Germinal center (tissue), 1 donor: Measurements from ENCODE around the gene NFE2.
A peak's percentile ranks its signal among the peaks of the same experiment; 100 is the strongest.
"Not testable (repeated sequence)": the region's sequence is repeated elsewhere in the genome, so short reads cannot be mapped to it uniquely, and the experiment has no call there.

ENCODE experiments used
- DNase-seq: peaks from one replicate; pipeline ENCODE4 v3.0.0; 2012; ENCODE audit warnings: mixed read lengths, low spot score

NFE2 gene

GRCh38 chr12:54306925-54307741, 6.3 kb upstream of the NFE2 start:
- no peak for DNase-seq

- DNase-seq = peak; percentile 29
Observed at GRCh38 chr12:54304187-54304810, 3.5 kb upstream of the NFE2 start.

GRCh38 chr12:54303640-54304039, 2.8 kb upstream of the NFE2 start:
- DNase-seq = no peak

- DNase-seq = no peak
Observed at GRCh38 chr12:54301428-54302048, 723 bp upstream of the NFE2 start.

- DNase-seq = no peak
Observed at GRCh38 chr12:54300225-54300731, 537 bp downstream of the NFE2 start.

- DNase-seq = no peak
Observed at GRCh38 chr12:54299515-54300224, 1.1 kb downstream of the NFE2 start.

- DNase-seq = no peak
Observed at GRCh38 chr12:54298904-54299303, 1.9 kb downstream of the NFE2 start.

GRCh38 chr12:54296393-54297099, 4.3 kb downstream of the NFE2 start:
- DNase-seq = no peak

- no peak for DNase-seq
Observed at GRCh38 chr12:54294953-54295566, 5.8 kb downstream of the NFE2 start.

GRCh38 chr12:54294152-54294952, 6.5 kb downstream of the NFE2 start:
- peak; percentile 61 for DNase-seq

GRCh38 chr12:54292931-54293241, 7.9 kb downstream of the NFE2 start:
- DNase-seq = no peak

GRCh38 chr12:54292083-54292930, 8.5 kb downstream of the NFE2 start:
- DNase-seq = no peak

- no peak for DNase-seq
Observed at GRCh38 chr12:54287261-54288157, 13.3 kb downstream of the NFE2 start.

- DNase-seq = no peak
Observed at GRCh38 chr12:54286042-54287030, 14.5 kb downstream of the NFE2 start.

- no peak for DNase-seq
Observed at GRCh38 chr12:54285150-54286041, 15.4 kb downstream of the NFE2 start.

GRCh38 chr12:54284070-54284780, 16.6 kb downstream of the NFE2 start:
- DNase-seq = not testable (repeated sequence)
